ENCODE data around the gene SRRD.
A peak's percentile ranks its signal among the peaks of the same experiment; 100 is the strongest.

Gene SRRD

DNA sequence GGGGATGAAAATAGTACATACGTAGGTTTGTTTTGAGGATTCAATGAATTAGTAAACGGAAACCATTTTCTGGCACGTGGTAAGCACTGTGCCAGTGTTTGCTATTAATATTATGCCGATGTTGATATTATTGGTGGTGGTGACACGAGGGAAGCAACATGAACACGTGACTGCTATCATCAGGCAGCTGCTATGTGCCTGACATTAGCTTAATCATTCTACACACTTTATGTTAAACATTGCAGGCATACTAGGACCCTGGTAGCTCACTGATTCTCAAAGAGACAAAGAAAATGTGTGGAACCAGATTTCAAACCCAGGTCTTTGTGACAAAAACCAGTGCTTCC, 656 bp downstream of the SRRD start:
- peak; percentile 57 for DNase-seq

DNA sequence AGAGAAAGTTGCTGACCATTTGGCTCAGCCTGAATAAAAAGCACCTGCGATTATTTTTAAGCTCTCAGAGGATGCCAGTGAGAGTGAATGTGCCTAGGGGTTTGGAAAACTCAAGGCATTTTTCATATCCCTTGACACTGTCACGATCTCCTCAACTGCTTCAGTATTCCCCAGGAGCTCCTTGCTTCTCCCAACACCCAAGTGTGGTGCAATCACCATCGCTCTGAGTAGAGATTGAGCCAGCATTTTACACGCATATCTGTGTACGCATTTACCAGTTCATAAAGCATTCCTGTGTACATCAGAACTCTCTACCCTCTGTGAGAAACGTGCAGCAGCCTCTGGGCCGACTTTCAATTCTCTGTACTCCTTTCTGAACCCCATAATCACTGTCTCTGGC, 1.3 kb downstream of the SRRD start:
- no peak for DNase-seq

DNA sequence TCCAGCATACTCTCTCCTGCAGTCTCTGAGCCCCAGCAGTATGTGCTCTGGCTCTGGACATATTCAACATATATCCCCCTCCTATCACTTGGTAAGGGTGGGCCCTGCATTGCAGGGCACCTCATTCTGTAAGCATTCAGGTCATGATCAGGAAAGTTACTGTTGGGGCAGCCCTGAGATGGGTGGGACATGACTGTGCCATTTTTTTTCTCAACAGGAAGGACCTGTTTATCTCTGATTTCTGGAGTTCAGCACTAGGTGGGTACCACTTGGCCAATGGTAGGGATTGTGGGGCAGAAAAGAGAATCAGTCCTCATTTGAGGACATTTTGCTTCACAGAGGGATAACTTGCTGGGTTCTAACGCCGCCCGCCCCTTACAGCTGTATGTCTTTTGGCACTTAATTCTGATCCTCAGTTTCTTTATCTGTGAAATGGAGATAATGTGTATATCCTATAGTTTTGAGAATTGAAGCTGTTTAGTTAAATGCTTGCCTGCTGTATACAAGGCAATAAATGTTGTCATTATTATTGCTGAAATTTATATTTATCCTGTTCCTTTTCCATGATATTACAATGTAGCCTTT, 2.2 kb downstream of the SRRD start:
- no peak for DNase-seq

GRCh38 chr22:26486394-26486793, 2.7 kb downstream of the SRRD start:
- DNase-seq = no peak

GRCh38 chr22:26487996-26488395, 4.3 kb downstream of the SRRD start:
- DNase-seq = no peak

- no peak for DNase-seq
These were observed 5.9 kb downstream of the SRRD start for GRCh38 chr22:26489447-26490036.

DNA sequence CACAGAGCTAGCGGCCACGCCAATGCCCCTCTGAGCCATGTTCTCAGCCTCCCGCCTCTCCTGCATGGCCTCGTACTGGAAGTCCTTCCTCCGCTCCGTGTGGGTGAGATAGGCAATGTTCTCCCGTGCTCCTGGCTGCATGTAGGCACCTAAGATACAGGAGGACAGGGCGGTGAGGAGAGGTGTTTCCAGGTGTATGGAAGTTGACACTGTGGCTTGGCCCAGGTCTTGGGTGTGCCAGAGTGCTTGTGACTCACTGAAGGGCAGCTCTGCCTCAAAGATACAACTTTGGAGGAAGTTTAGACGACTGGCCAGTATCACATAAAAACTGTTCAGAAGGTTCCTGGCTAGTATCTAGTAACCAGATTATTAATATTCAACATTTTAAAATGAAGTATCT, 8.5 kb downstream of the SRRD start:
- DNase-seq = no peak

DNA sequence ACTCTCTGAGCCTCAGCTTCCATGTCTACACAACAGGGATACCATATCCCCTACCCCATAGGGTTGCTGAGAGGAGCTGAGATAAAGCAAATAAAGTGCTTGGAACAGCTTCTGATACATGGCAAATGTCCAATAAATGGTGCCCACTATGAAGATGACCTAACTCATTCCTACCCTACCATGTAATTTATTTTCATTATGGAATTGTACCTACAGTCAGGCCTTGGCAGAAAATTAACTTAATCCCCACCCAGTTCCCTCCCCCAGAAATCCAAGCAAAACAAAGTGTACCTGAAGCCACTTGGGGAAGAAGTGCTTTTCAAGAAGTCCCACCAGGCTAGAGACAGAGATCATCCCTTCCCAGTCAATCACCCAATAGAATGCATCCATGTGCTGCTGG, 10.8 kb downstream of the SRRD start:
- no peak for DNase-seq

DNA sequence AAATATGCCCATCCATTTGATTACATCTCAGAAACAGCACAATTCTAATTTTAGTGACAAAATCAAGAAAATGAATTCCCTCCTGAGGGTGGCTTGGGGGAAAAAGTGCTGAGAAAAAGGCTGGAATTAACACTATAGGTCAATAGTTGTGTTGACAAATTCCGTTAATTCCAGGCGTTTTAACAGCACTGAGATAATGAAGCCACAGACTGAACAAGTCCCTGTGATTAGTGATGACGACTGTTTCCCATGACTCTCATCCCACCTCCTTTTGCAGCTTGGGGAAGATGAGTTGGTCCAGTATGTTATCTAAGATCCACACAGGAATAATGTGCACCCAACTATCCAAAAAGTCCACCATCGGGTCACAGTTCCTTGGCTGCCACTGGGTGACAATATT, 12.8 kb downstream of the SRRD start:
- DNase-seq = no peak

GRCh38 chr22:26499188-26499703, 15.6 kb downstream of the SRRD start:
- DNase-seq = no peak

DNA sequence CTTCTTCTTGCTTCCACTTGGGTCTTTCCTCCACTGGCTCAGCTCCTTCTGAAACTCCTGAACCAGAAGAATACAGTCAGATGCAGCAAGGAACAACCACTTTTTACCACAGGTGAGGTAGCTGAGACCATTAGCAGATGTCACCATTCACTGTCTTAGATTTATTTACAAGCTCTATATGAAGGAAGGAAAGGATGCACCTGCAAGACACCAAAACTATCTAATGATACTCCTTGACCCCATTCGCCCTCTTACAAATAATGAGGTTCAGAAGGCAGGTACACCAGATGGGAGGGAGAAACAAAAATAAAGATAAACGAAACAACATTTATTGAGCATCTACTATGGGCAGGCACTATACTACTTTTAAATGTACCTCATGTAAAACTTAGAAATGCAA, 18.3 kb downstream of the SRRD start:
- no peak for DNase-seq

DNA sequence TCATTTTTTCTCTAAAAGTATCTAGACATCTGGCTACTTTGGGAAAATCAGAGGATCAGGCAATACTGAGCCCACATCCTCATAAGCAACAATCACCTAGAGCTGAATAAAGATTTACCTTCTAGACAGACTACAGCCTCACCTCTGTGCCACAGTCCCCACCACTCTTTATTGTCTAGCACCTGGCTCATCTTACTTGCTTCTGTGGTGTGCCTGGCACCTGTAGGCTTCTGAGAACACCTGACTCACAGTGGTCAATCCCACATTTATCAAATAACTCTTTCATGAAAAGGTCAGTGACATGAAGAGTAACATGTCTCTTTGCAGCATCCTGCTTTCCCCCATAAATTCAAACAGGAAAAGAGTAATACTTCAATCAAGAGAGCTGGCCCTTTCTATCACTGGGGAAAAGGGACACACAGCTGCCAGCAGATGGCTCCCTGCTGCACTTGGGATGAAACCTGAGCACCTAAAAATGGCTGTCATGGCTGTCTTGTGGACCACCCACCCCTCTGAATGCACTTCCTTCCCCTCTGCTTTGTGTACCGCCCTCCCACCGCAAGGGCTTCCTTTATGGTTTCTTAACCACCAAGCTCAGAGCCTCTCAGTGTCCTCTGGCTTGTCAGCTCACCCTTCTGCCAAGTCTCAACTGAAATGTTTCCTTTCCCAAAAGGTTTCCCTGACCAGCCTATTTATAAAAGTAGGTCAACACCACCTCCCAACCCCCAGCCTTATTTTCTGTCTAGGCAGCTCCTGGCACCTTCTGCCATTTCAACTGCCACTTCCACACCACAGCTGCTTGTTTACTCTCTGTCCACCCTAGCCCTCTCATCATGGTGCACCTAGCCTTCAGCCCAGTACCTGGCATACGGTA, 19.2 kb downstream of the SRRD start:
- DNase-seq = peak; percentile 77

DNA sequence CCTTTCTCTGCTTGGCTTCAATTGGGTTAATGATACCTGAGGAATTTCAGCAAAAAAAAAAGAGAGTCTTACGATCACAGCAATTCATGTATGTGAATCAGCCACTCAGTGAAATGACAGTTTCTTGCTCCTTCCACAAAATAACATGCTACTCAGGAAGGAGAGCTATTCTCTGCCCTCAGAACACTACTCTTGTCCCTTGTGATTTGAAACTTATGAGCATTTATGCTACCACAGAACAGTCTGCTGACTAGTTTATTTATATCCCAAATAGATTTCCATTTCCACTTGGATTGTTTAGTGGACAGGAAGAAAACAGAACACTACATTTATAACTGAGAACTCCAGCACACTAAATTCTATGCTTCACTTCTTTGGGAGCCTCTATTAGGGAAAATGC, 20.1 kb downstream of the SRRD start:
- no peak for DNase-seq

GRCh38 chr22:26508148-26508547, 24.5 kb downstream of the SRRD start:
- DNase-seq = no peak

DNA sequence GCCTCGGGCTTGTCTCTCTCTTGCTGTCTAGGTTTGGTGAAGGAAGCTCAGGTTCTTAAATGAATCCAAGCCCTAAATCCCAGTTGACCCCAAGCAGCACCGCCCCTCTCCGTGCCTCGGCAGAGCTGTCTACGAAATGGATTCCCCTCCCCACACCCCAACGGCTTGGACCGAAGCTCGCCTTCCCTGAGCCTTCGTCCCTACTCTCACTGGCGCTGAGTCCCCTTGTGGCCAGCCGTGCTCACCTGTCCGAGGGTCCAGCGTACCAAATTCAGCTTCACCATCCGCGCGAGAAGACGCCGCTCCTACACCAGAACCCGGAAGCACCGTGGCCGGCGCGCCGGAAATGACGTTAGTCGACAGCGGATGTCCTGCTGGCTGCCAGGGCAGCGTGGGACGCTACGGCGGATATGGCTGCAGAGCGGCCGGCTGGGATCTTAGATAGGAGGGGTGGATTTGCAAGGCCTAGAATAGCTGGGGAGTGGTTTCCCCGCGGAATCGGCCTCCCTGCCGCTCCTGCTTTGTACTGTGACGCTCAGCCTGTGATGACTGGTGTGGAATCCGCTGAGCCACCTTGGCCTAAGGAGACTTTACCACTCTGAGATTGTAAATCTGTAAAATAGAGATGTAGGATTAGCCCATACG, 28.6 kb downstream of the SRRD start, which contains the start of gene TFIP11:
TFIP11 (minus strand) TSS at position 325 of the 645 bp plus-strand sequence. CDS start 2,201 bp downstream, outside the sequence.
- peak; percentile 89 for DNase-seq

- DNase-seq = no peak
These were observed 30.2 kb downstream of the SRRD start for GRCh38 chr22:26513838-26514237.

DNA sequence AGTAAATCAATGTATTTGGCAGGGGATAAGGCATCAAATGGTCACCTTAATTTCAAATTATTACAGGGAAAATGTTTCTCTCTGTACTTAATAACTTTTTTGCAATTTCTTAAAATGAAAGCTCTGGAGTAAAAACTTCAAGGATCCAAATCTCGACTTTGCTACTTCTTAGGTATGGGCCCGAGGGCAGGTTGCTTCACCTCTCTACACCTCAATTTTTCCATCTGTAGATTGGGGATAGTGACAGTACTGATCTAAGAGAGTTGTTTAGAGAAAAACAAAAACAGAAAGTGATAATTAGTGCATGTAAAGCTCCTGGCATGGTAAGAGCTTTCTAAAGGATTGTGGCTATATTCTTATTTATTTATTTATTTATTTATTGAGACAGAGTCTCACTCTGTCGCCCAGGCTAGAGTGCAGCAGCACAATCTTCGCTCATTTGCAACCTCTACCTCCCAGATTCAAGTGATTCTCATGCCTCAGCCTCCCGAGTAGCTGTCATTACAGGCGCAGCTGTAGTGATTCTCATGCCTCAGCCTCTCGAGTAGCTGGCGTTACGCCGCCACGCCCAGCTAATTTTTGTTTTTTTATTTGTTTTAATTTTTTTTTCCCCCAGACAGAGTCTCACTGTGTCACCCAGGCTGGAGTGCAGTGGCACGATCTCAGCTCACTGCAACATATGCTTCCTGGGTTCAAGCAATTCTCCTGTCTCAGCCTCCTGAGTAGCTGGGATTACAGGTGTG, 30.9 kb downstream of the SRRD start:
- DNase-seq = no peak

GRCh38 chr22:26515931-26516330, 32.3 kb downstream of the SRRD start:
- no peak for DNase-seq

DNA sequence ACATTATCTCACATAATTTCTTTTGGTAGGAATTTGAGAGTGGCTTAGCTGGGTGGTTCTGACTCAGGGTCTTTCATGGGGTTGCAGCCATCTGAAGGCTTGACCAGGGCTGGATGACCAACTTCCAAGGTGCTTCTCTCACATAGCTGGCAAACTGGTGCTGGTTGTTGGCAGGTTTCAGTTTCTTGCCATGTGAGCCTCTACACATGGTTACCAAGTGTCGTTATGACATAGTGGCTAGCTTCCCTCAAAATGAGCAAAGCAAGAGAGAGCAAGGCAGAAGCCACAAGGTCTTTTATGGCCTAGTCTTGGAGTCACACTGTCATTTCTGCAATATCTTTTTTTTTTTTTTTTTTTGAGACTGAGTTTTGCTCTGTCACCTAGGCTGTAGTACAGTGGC, 32.8 kb downstream of the SRRD start:
- DNase-seq = no peak

DNA sequence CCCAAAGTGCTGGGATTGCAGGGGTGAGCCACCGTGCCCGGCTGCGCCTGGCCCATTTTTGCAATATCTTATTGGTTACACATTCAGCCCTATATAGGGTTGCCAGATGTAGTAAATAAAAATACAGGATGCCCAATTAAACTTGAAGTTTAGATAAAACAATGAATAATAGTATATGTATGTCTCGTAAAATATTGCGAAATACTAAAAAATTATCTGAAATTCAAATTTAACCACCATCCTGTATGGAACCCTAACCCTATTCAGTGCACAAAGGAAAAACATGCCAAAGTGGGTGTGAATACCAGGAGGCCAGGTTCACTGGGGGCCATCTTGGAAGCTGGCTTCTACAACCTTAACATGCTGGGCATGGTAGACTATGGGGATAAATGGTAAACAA, 33.8 kb downstream of the SRRD start:
- DNase-seq = no peak

DNA sequence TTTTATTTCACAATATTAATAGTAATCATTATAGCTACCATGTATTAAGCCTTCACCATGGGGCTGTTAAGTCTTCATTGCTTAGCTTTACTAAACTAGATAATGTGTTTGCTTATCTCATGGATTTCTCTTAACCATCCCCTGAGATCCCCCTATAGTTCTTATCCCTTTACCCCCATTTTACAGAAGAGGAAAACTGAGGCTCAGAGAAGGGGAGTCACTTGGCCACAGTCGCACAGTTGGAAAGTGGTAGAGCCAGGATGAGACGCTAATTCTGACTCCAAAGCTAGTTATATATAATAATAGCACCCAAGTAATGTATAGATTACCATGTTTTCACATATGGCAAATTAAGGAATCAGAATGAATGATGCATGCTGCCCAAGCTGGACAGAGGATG, 38.3 kb downstream of the SRRD start:
- DNase-seq = no peak

GRCh38 chr22:26522592-26522991, 38.9 kb downstream of the SRRD start:
- no peak for DNase-seq

DNA sequence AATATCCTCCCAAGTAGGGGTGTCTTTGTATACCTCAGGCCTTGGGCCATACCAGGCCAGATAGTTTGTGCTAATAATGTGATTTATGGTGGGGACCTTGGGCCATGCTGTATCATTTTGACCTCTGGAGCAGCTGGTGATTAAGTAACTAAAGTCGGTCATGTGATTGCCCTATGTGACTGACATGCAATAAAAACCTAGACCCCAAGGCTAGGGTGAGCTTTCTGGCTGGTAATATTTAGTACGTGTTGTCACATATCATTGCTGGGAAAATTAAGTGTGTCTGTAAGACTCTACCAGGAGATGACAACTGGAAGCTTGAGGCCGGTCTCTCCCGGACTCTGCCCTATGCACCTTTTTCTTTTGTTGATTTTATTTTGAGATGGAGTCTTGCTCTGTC, 41.2 kb downstream of the SRRD start:
- no peak for DNase-seq
